CD4-positive, alpha-beta T cell treated with Interferon gamma for 1 hour (primary cell): ENCODE data around the gene SZRD1.

ENCODE experiments used
- DNase-seq: peaks from one replicate; pipeline ENCODE4 v3.0.0-alpha.2; 2020

SZRD1 gene

DNA sequence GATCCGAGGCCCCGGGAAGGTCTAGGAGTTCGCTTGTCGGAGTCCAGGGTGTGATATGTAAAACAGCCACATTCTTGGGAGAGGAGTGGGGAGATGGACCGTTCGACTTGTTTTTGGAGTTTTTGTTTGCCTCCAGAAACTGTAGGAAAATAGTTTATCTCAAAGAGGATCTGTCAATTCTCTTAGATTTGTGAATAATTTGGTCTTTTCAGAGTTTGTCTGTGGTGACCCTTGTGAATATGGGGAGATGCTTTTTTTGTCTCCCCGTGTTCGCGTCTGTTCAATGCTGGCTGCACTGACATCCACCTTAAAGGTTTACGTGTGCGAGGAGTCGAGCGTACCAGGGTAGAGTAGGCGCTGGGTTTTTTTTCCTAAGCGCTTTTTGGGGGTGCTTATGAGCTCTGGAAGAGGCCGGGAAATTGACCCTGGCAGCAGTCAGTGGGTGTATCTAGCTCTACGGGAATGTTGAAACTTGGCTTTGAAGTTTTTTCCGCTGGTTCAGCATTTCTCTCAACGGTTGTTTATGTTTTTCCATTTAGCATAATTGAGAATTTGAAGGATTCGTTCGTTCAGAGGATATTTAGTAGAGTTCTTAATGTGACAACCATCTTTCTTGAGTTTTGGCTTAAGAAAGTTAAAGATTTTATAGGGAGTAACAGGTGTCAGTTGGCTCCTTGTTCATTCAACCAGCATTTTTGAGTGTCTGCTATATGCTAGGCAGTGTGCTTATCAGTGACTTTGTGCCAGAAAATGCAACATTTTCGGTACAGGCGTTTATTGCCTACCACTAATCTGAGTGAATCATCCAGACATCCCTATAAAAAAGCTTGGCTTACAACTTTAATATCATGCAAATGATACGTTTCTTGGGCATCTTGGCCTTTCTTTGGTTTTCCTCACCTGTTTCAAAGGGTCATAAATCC, 1.2 kb downstream of the SZRD1 start:
- DNase-seq: no peak

DNA sequence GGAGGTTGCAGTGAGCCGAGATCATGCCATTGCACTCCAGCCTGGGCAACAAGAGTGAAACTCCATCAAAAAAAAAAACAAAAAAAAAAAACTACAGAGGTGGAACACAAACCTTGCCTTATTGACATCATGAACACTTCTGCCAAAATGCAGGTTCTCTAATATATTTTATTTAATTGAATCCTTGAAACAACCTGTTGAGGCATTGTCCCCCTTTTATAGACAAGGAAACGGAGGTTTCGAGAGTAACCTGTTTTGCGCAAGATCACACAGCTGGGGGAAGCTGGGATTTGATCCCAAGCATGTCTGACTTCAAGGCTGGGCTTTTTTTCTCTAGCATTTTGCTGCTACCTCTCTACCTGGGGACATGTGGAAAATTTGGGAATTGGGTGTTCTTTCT, 2.8 kb downstream of the SZRD1 start:
- no peak for DNase-seq

DNA sequence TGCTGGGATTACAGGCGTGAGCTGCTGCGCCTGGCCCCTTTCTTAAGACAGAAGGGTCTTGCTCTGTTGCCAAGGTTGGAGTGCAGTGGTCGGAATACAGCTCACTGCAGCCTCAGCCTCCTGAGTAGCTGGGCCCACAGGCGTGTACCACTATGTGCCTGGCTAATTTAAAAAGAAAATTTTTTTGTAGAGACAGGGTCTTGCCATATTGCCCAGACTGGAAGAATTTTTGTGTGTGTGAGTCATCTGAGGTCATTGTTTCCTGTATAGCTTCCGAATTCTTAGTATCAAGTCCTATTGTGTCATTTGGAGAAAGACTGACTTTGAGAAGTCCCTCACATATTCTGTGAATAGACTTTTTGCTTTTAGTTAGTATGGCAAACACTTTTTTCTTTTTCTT, 4.7 kb downstream of the SZRD1 start:
- DNase-seq: no peak

GRCh38 chr1:16372535-16373285, 5.7 kb downstream of the SZRD1 start:
- DNase-seq: no peak

DNA sequence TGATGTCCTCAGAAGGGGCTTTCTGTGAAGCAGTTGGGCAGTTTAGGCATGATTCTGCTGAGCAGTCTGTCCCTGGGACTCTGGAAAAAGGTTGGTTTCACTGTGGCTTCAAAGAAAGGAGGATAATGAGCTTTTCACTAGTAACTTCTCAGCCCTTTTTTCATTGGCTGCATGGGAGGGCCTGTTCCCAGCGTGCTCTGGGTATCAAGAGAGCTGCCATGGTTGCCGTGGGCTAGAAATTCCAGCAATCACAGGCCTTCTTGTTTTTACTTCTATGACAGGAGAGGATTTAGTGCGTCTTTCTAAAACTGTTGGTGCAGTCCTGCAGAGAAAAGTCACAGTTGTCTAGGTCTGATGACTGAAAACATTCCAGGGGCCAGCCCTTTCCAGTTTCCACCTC, 7.2 kb downstream of the SZRD1 start:
- DNase-seq: no peak

DNA sequence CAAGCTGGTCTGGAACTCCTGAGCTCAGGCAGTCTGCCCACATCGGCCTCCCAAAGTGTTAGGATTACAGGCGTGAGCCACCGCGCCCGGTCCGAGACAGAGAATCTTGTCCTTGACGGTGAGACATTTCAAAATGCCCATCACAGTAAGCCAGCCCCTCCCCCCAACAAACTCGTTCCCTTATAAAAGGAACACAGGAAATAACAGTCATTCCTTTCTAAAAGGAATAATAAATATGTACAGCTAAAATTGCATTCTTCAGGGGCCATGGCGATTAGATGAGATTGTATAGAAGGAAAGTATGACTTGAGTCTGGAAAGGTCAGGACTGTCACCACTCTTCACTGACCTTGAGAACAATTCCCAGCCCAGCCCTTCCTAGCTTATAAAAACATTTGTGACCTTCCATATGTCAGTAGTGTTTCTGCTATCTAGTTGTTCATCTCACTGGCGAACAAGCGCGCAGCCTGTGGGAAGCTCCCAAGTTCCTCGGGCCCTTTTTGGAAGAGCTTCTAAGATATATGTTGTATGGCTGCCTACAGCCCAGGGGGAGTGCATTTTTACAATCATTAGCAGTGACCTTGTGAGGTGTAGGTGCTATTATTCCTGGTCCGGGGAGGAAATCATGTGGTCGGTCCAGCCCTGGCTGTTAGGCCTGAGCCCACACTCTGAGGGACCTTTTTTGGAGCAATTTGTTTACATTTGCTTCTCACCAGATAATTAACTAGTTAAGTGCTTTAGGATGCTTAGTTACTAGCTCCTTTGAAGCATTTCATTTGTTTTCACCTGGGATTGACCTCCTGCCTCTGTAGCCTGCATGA, 8.7 kb downstream of the SZRD1 start:
- no peak for DNase-seq

DNA sequence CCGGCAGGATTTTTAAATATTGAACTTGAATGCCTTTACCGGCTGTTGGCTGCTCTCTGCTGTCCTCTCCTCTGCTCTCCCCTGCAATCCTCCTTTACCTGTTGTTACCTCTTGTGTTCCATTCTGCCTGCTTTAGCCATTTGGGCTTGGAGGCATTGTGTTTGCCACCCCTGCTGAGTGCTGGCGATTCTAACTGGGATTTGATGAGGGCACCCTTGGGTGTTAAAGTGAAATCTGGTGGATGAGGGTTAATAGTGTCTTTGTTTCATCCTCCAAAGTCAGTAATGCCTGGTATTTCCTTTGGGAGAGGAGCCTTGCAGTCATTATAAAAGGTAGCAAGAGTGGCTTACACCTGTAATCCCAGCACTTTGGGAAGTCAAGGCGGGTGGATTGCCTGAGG, 9.9 kb downstream of the SZRD1 start:
- DNase-seq: no peak

GRCh38 chr1:16378443-16378842, 11.4 kb downstream of the SZRD1 start:
- DNase-seq: no peak

GRCh38 chr1:16380868-16381267, 13.8 kb downstream of the SZRD1 start:
- no peak for DNase-seq

DNA sequence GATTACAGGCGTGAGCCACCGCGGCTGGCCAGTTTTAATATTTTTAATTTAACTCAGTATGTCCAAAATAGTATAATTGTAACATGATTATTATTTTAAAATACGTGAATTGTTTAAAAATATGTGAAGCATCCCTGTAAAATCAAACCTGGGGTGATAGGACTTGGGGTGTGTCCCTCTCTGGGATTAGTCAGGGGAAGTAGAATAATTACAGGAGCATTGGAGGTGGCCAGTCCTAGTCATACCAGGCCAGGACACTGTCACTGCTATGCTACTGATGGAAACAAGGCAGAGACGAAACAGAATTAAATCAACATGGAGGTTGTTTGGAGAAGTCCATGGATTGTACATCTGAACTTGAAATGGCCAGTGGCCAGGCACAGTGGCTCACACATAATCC, 16.8 kb downstream of the SZRD1 start:
- DNase-seq: no peak

- DNase-seq: no peak
Observed at GRCh38 chr1:16385659-16386453, 18.8 kb downstream of the SZRD1 start.

DNA sequence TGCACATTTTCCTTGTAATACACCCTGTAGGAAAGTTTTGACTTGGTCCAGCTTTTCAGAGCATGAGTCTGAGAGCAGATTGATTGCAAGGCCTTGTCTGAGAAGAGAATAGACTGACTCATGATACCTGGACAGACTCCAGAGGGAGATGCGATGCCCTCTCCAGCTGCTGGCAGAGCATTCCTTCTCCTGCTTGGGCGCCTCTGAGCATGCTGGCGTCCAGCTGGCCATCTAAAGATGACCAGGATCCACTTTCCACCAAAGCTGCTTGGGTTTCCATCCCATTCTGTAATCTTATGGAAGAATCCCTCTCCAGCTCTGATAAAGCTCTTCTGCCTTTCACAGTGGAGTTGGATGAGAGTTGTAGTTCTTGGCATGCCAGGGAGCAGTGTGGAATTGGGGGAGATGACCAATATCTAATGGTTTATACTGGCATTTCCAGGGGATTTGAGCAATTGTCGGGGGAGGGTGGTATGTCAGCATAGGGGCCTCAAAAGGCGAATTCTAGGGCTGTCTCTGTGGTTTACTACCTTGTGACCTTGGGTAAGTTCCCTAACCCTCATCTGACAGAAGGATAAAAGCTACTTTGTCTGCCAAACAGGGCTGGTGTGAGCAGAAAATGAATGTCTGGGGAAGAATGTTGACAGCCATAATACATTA, 19.5 kb downstream of the SZRD1 start:
- no peak for DNase-seq

DNA sequence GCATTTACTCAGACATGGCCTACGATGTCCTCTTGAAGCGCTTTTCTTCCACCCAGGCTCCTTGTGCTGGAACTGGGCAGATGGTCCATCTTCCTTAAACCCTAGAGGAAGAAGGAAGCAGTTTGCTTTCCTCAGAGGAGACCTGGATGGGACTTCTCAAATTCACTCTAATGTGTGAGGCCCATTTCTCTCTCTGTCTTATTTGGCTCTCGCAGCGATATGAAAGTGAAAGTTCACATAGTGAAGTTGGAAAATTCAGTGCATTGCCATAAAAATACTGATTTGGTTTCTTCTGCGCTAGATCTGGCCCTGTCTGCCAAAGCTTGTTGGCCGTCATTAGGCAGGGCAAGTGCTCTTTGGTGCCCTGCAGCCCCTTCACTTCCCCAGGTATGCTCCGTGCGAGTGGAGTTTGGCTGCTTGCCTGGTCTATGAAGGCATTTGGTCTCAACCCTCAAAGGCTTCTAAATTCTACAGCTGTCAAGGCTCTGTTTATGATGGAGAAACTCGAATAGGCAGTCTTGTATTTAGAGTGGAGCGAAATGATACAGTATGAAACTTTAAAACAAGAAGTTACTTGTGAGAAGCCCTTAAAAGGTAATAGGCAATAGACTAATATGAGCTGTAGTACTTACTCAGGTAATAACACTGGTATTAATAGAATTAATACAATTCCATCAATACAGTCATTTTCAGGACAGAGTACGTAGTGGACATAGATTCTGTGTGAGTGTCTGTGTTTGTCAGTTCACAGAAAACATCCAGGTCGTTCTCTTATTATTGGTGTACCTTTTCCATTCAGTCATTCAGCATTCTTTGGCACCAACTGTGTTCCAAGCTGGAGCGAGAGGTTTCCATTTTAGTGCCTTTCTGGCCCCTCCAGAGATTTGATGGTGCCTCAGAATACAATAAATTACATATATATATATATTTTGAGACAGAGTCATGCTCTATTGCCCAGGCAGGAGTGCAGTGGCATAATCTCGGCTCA, 20.5 kb downstream of the SZRD1 start:
- DNase-seq: no peak

- no peak for DNase-seq
Observed at GRCh38 chr1:16391411-16391810, 24.4 kb downstream of the SZRD1 start.

DNA sequence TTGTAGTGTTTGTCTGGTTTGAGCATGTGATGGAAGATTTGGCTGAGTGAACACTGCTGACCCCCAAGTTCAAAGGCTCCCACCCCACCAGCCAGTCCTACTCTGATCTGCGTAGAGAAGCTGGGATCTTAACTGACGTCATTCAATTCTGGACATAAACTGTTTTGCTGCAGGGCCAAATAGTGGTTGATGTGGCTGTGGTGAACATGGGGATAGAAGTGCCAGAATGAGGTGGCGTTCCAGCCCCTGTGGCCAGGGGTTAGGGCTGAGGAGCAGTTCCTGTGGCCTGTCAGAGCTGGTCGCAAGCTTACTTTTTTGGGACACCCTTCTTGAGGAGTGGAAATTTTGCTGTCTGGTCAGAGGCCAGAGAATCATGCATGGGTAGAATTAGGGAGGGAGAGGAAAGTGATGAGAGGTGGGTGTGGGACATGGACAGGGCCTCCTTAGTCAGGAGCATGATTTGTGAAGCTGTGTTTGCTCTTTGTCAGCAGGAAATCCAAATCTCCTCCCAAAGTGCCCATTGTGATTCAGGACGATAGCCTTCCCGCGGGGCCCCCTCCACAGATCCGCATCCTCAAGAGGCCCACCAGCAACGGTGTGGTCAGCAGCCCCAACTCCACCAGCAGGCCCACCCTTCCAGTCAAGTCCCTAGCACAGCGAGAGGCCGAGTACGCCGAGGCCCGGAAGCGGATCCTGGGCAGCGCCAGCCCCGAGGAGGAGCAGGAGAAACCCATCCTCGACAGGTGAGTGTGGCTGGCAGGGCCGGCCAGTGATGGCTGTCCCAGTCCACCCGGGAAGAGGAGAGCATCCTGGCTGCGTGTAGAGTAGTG, 25.9 kb downstream of the SZRD1 start:
- no peak for DNase-seq

DNA sequence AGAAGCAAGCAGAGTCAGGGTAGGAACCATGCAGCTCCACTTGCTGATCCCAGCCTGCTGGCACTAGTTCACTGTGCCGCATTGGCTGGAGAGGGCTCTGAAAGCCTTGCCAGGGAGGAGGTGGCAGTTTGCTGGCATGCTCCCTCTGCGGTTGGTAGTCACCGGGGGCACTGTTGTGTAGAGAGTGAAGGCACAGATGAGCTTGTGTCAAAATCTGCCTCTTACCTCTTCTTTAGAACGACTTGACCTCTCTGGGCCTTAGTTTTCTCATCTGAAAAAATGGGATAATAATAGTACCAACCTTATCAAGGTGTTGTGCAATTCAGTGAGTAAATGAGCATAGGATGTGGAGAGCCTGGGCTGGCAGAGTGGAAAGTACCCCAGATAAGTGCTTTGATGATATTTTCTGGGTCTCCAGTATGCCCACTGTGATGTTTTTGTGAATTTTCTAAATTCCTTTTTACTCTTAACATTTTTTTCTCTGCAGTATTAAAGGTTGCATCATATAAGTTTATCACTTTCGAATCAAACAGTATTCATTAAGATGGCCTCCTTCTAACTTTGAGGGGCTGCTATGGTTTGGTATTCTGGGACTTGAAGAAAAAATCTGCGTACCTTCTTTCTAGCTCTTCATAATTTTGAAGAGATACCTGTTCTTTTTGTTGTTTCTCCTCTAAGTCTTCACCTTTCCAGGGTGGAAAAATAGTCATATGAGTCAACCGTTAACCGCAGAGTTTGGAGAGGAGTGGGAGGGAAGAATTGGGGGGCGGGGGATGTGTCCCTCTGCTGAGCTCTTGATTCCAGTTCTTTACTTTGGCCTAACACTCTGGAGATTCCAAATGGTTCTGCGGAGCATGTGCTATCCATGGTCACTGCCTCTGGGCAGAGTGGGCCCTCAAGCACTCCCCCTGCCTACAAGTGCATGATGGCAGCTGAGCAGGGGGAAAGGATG, 26.8 kb downstream of the SZRD1 start:
- DNase-seq: no peak

DNA sequence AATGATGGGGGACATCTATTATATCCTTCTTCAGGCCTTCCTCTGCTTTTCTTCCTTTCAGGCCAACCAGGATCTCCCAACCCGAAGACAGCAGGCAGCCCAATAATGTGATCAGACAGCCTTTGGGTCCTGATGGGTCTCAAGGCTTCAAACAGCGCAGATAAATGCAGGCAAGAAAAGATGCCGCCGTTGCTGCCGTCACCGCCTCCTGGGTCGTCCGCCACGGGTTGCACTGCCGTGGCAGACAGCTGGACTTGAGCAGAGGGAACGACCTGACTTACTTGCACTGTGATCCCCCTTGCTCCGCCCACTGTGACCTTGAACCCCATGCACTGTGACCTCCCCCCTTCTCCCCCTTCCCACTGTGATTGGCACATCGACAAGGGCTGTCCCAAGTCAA, 27.9 kb downstream of the SZRD1 start:
- no peak for DNase-seq

DNA sequence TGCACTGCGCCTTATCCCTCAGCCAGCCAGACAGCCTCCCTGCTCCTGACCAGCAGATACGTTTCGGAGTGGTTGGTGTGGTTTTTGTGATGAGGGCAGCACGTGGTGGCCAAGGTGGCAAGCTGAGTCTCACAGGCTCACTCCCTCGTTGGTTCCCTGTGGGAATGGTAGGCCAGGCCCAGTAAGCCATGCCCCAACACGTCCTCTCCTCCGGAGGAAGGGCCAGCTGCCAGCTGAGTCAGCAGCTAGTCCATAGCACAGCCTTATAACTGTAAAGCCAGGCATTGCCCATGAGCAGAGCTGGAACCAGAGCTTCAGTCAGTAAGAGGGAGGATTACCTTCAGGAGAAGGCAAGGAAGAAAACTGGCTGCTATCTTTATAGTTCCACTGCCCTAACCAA, 29.5 kb downstream of the SZRD1 start:
- no peak for DNase-seq

DNA sequence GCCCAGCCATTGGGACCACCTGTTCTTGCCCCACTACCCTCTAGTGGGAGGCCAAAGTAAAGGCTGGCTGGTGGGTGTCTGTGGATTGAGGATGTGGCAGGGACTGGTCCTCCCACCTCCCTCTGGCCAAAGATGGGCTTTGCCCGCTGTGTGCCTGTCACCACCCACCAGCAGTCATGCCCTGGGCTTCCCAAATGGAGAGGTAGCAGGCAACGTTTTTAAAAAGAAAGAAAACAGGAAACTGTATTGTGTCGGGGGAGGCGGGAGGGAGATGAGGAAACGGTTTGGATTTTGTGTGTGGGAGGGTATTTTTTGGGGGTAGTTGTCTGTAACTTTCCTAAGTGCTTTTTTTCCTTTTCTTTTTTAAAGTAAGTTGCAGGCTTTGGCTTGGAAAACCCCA, 30.1 kb downstream of the SZRD1 start:
- no peak for DNase-seq
